CD4-positive, alpha-beta T cell treated with Interleukin-4 for 1 hour (primary cell): ENCODE results near the gene SCGB1A1.
"Not testable (repeated sequence)": the region's sequence is repeated elsewhere in the genome, so short reads cannot be mapped to it uniquely, and the experiment has no call there.

Source experiments
- DNase-seq, 2 donors: peaks; one replicate each; pipeline ENCODE4 v3.0.0-alpha.2; 2020 to 2022

SCGB1A1 gene

GRCh38 chr11:62423012-62423411 lies 4.2 kb downstream of the SCGB1A1 start:
- DNase-seq: no peak

DNA sequence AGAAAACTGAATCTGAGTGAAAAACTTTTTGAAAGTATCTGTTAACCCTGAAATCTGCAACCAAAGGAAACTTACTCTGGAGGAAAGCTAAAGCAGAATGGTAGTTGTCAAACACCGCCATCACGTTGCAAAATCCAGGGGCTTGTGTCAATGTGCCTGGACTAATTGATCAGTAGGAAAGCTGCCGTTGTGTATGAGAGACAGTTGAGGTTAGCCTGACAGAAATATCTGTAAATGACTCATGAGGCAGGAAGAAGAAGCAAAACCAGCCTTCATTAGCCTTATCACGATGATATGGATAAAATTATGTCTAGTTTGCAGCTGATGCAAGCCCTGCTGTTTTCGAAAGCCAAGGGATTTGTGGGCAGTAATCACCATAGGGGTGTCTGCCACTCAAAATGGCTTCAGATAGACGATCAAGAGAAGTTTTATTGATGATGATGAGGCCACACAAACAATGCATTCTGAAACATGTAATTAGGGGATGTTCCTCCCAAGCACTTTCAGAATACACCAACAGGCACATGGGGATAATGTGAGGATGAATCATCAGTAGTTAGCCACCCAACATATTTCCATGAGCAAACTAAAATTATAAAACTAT lies 8.9 kb downstream of the SCGB1A1 start:
- DNase-seq: no peak

DNA sequence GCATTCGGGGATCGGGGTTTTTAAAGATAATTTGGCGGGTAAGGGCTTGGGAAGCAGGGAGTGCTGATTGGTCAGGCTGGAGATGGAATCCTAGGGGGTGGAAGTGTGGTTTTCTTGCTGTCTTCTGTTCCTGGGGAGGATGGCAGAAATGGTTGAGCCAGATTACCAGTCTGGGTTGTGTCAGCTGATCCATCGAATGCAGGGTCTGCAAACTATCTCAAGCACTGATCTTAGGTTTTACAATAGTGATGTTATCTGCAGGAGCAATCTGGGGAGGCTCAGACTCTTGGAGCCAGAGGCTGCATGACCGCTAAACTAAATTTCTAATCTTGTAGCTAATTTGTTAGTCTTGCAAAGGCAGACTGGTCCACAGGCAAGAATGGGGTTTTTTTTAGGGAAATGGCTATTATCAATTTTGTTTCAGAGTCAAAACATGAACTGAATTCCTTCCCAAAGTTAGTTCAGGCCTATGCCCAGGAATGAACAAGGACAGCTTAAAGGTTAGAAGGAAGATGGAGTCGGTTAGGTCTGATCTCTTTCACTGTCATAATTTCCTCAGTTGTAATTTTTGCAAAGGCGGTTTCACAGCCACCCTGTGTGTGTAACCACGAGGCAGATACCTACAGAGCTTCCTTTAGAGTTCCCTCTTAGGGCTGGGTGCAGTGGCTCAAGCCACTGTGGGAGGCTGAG lies 10.2 kb downstream of the SCGB1A1 start:
- no peak for DNase-seq

- no peak for DNase-seq
Observed at GRCh38 chr11:62430425-62430824, 11.6 kb downstream of the SCGB1A1 start.

- DNase-seq: no peak
Observed at GRCh38 chr11:62431171-62431901, 12.5 kb downstream of the SCGB1A1 start.

- no peak for DNase-seq
Observed at GRCh38 chr11:62432695-62433094, 13.9 kb downstream of the SCGB1A1 start.

DNA sequence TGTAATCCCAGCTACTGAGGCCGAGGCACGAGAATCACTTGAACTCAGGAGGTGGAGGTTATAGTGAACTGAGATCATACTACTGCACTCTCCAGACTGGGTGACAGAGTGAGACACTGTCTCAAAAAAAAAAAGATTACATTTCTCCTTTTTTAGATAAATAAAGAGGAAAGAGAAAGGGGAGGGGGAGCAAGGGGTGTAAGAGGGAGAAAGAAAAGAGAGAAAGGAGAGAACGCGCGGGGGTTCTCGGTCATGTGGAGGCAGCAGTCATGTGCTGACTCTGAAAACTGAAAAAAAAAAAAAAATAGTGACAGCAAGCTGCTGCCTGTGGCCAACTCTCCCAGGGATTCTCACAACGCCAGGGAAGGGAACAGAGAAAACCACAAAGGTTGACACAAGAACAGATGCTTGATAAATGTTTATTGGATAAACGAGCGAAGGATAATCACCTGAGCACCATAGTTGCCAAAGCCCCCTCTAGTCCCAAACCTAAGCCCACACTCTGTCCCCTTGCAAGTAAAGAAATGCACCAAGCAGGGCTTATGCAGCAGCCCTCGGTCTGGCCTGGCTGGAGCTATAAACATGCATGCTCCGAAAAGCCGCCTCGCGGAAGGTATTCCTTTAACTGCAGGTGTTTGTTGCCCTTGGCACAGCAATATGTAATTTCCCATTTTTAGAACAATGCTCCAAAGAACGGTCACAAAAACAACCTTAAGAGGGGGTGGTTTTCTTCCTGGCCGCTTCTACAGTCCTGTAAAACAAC lies 14.5 kb downstream of the SCGB1A1 start:
- no peak for DNase-seq

GRCh38 chr11:62433904-62434276 lies 15.1 kb downstream of the SCGB1A1 start:
- no peak for DNase-seq

GRCh38 chr11:62435846-62436660 lies 17.2 kb downstream of the SCGB1A1 start:
- no peak for DNase-seq

DNA sequence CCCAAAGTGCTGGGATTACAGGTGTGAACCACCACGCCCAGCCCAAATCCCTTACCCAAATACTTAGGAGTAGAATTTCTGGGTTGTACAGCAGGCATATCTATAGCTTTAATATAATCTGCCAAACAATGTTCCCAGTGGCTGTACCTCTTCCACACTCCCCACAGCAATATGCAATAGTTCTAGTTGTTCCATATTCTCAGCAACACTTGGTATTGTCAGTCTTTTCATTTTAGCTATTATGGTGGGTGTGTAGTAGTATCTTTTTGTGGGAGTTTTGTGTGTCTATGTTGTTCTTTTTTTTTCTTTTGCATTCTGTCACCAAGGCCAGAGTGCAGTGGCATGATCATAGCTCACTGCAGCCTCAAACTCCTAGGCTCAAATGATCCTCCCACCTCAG lies 18.8 kb downstream of the SCGB1A1 start:
- DNase-seq: no peak

GRCh38 chr11:62438641-62439040 lies 19.8 kb downstream of the SCGB1A1 start:
- DNase-seq: no peak

- DNase-seq: no peak
Observed at GRCh38 chr11:62439785-62440602, 21.2 kb downstream of the SCGB1A1 start.

DNA sequence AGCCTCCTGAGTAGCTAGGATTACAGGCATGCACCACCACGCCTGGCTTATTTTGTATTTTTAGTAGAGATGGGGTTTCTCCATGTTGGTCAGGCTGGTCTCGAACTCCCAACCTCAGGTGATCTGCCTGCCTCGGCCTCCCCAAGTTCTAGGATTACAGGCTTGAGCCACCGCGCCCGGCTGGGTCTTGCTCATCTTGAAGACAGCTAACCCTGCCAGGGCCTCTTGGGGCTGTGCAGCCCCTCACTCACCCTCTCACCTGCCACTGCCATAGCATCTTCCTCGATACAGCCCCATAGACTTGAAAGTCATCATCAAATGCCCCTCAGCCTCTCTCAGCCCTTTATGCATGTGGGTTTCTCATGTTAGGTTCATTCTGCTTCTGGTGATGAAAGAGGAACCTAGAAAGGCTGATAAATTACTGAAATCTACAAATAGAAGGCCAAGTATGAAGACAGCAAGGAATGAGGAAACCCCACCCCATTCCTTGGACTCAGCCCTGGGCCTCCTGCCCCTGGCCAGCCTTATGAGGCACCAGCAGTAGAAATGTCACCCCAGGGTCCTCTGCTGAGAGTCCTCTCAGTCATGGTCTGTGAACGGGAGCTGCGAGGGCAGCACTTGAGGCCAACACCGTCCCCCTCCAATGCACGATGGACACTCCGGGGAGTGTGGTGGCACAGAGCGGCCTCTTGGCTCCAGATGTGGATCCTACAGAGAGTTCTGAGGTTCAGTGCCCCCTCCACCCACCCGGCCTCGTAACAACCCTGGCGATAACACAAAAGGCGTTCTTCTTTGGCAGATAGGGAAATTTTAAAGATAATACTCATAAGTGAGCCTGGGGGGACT lies 24.8 kb downstream of the SCGB1A1 start:
- peak in 1 of 2 donors; percentile 18 for DNase-seq

GRCh38 chr11:62444236-62444833 lies 25.5 kb downstream of the SCGB1A1 start:
- DNase-seq: peak; percentile 13 to 62

DNA sequence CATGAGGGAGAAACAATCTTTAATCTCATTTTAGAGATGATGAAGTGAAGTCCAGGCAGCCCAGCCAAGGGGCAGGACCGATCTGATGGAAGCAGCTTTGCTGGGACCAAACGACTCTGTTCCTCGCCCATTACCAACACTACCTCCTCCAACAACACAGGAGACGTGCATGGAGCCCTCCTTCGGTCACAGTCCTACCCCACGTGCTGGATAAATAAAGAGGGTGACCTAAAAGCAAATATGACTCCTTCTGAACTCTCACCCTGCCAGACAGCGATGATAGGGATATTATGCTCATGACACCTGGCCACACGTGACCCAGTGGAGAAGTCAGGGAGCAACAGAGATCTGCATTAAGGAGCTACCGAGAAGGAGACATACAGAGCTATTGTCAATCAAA lies 26.0 kb downstream of the SCGB1A1 start:
- no peak for DNase-seq

- no peak for DNase-seq
Observed at GRCh38 chr11:62445314-62445740, 26.5 kb downstream of the SCGB1A1 start.

- DNase-seq: no peak
Observed at GRCh38 chr11:62446091-62446490, 27.3 kb downstream of the SCGB1A1 start.

DNA sequence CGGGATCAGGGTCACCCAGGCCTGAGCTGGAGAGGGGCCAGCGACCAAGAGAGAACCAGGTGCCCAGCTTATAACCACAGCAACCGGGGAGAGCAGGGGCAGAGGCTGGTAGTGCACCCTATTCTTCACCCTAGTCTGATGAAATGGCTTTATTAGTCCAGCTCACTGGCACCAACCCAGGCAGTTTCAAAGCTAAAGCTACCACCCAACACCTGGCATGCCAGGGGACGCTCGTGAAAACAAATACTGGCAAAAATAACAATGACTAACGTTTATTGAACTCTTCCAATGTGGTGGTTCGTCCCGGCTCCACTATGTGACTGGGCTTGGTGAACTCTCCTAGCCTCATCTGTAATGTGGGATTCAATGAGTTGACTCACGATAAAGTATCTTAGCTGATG lies 30.6 kb downstream of the SCGB1A1 start:
- no peak for DNase-seq

GRCh38 chr11:62449912-62450311 lies 31.1 kb downstream of the SCGB1A1 start:
- not testable (repeated sequence) for DNase-seq
